GM12878 (cell line): ENCODE measurements around the gene ADARB1. TPM values are rescaled to one million over a fixed set of nuclear protein-coding genes. Genes with fewer than 3 reads are reported as not detected.

ENCODE experiments used
- ATAC-seq: fragments of 200-7000 bp; cut with Tn5 transposase; 3 replicates; pipeline ENCODE4 v1.9.1; 2020; ENCODE audit warnings: mild to moderate bottlenecking, moderate library complexity
- BruUV-seq: library from RNA; stranded (reverse); fragments of 400-500 nt; replicated peaks from 2 replicates; lab custom pipeline; 2021; lab: Mats Ljungman, UMichigan
- CTCF ChIA-PET: fragments of 300-600 bp; sonication (Branson Sonifier 250); formaldehyde crosslinking; extraction: SDS; loops from one replicate; lab custom pipeline; 2021; ENCODE audit warnings: inconsistent platforms; lab: Yijun Ruan, JAX
- POLR2A ChIA-PET: fragments of 350-600 bp; formaldehyde crosslinking; extraction: SDS; loops from one replicate; lab custom pipeline; 2021; ENCODE audit warnings: inconsistent platforms; lab: Charles Lee
- RAD21 ChIA-PET: fragments of 300-600 bp; sonication (Branson Sonifier 250); formaldehyde crosslinking; loops from one replicate; lab custom pipeline; 2023; ENCODE audit warnings: antibody characterized with exemption; ENCODE audit not compliant: unreplicated experiment; lab: Charles Lee
- SMC1A ChIA-PET: fragments of 300-600 bp; sonication (Branson Sonifier 250); formaldehyde crosslinking; loops from one replicate; lab custom pipeline; 2023; ENCODE audit not compliant: unreplicated experiment, uncharacterized antibody; lab: Charles Lee
- DNase-seq: peaks from one replicate; pipeline ENCODE4 v3.0.0-alpha.2; 2011; ENCODE audit warnings: low read depth, low spot score
- FAIRE-seq: peaks from 3 replicates; lab custom pipeline; 2011; peaks lifted over from hg19 to GRCh38; lab: Jason Lieb, UNC
- H2AFZ ChIP-seq: 2 replicates; pipeline ENCODE4 v1.6.0; 2011; ENCODE audit warnings: low read depth, low read length, control low read depth; ENCODE audit not compliant: control insufficient read depth
- H3K27ac ChIP-seq: 2 replicates; pipeline ENCODE4 v1.5.1; 2011; ENCODE audit warnings: control low read depth; ENCODE audit not compliant: control insufficient read depth, insufficient read depth
- H3K27me3 ChIP-seq, 2 experiments: replicated peaks in 1 of 2; 2 replicates each; pipeline versions ENCODE4 v1.6.0 to v1.6.1; 2011; ENCODE audit warnings: low read length in 1 of 2; ENCODE audit not compliant: control insufficient read depth in 2 of 2, insufficient read depth in 2 of 2
- H3K36me3 ChIP-seq, 2 experiments: 2 replicates each; pipeline ENCODE4 v1.5.1; 2011; ENCODE audit warnings: low read length in 1 of 2; ENCODE audit not compliant: control insufficient read depth in 2 of 2, insufficient read depth in 2 of 2
- H3K4me1 ChIP-seq: 2 replicates; pipeline ENCODE4 v1.6.1; 2011; ENCODE audit warnings: mild to moderate bottlenecking, low read length, moderate library complexity, mixed read lengths; ENCODE audit not compliant: control insufficient read depth, insufficient read depth
- H3K4me2 ChIP-seq: 2 replicates; pipeline ENCODE4 v1.6.0; 2011; ENCODE audit warnings: control low read depth; ENCODE audit not compliant: control insufficient read depth, insufficient read depth
- H3K4me3 ChIP-seq: fragments of 200-600 bp; sonication (generic); 2 replicates; pipeline ENCODE4 v1.5.1; 2016
- H3K79me2 ChIP-seq: 2 replicates; pipeline ENCODE4 v1.6.0; 2011; ENCODE audit warnings: low read length; ENCODE audit not compliant: control insufficient read depth, insufficient read depth
- H3K9ac ChIP-seq: 2 replicates; pipeline ENCODE4 v1.8.0; 2011; ENCODE audit warnings: low read length, control low read depth, mixed read lengths; ENCODE audit not compliant: control insufficient read depth, insufficient read depth
- H3K9me3 ChIP-seq: replicated peaks from 3 replicates; pipeline ENCODE4 v1.5.1; 2011; ENCODE audit warnings: mild to moderate bottlenecking, low read length; ENCODE audit not compliant: control insufficient read depth, insufficient read depth
- H4K20me1 ChIP-seq: 2 replicates; pipeline ENCODE4 v1.6.0; 2011; ENCODE audit not compliant: control insufficient read depth, insufficient read depth
- ASH2L ChIP-seq: fragments of 300-600, 200-600 bp; sonication (generic); IDR thresholded peaks from 2 replicates; pipeline ENCODE4 v1.6.1; 2017; ENCODE audit warnings: low read depth, mild to moderate bottlenecking, borderline replicate concordance
- JUND ChIP-seq: IDR thresholded peaks from 2 replicates; pipeline ENCODE4 v1.6.1; 2012; ENCODE audit warnings: low read depth, mild to moderate bottlenecking, low read length, improper control_type of control experiment, moderate library complexity
- LARP7 ChIP-seq: fragments of 450-650 bp; IDR thresholded peaks from 2 replicates; pipeline ENCODE4 v1.6.1; 2017; ENCODE audit warnings: mild to moderate bottlenecking
- SRF ChIP-seq, 2 experiments: IDR thresholded peaks; 2 replicates each; pipeline ENCODE4 v1.6.1; 2011; ENCODE audit warnings: low read depth in 2 of 2, low read length in 2 of 2, mild to moderate bottlenecking in 1 of 2, moderate library complexity in 1 of 2
- WGBS: methylation state at CpG from one replicate; pipeline ENCODE4 v1.1.6; 2016; ENCODE audit warnings: low lambda C conversion rate; ENCODE audit not compliant: insufficient replicate concordance, insufficient coverage; ENCODE audit errors: missing lambda C conversion rate; 5-methylcytosine and 5-hydroxymethylcytosine counted together
- in situ Hi-C: fragments of 300-500 bp; cut with MboI; formaldehyde crosslinking; loops from 9 replicates; pipeline ENCODE4 v1.14.3; 2018; ENCODE audit warnings: mixed read lengths
- intact Hi-C: fragments of 100-400 bp; cut with micrococcal nuclease; formaldehyde crosslinking; loops from one replicate; pipeline ENCODE4 v1.14.2; 2022; ENCODE audit not compliant: unreplicated experiment
- polyA plus RNA-seq, 11 experiments: library from polyadenylated mRNA; depleted of rRNA in 4 of 11; unstranded in 6 of 11; stranded (reverse) in 5 of 11; fragments of >200 nt; fragmentation: Nextera tagmentation in 4 of 11; fragmentation: Illumina TruSeq in 1 of 11; extraction: Ambion mirVana in 4 of 11; extraction: Trizol in 1 of 11; gene quantifications; 1 replicate in 1 of 11; 2 replicates in 10 of 11; pipeline versions ENCODE4 v1.2.1 to v1.2.3, GENCODE V29; 2011 to 2016; ENCODE audit warnings: inconsistent platforms in 2 of 11, missing spikeins in 2 of 11, low read depth in 1 of 11
- total RNA-seq, 4 experiments: library from RNA; depleted of rRNA in 3 of 4; stranded (reverse); fragments of >200 nt in 3 of 4; fragmentation: Illumina TruSeq in 1 of 4; extraction: Trizol in 1 of 4; gene quantifications; 2 replicates each; pipeline versions ENCODE4 v1.2.1 to v1.2.3, GENCODE V29; 2013 to 2021
- TF ChIP-seq, protein P1 (sequence below): fragments of 450-650 bp; IDR thresholded peaks from 2 replicates; pipeline ENCODE4 v1.6.1; 2017; ENCODE audit warnings: mild to moderate bottlenecking
- TF ChIP-seq, protein P2 (sequence below): fragments of 450-650 bp; IDR thresholded peaks from 2 replicates; pipeline ENCODE4 v1.6.1; 2017; ENCODE audit warnings: mild to moderate bottlenecking, low read depth, inconsistent platforms; ENCODE audit not compliant: poor library complexity, severe bottlenecking
- TF ChIP-seq, protein P3 (sequence below): fragments of 150-350 bp; IDR thresholded peaks from 2 replicates; pipeline ENCODE4 v1.6.1; 2016; ENCODE audit warnings: low read depth, low read length
- TF ChIP-seq, protein P4 (sequence below): IDR thresholded peaks from 2 replicates; pipeline ENCODE4 v1.6.1; 2011; ENCODE audit warnings: low read depth, low read length, improper control_type of control experiment, borderline replicate concordance
- TF ChIP-seq, protein P5 (sequence below): fragments of 450-650 bp; formaldehyde crosslinking; IDR thresholded peaks from 2 replicates; pipeline ENCODE4 v1.4.0; 2020; ENCODE audit warnings: mild to moderate bottlenecking, moderate library complexity

The ADARB1 gene
- total and polyA plus RNA-seq, 10 of the 15 experiments (the other 5 are each of a cell fraction or from before 2014, with no cell fraction given): 5.7 to 61.7 (median 25.3) TPM

DNA sequence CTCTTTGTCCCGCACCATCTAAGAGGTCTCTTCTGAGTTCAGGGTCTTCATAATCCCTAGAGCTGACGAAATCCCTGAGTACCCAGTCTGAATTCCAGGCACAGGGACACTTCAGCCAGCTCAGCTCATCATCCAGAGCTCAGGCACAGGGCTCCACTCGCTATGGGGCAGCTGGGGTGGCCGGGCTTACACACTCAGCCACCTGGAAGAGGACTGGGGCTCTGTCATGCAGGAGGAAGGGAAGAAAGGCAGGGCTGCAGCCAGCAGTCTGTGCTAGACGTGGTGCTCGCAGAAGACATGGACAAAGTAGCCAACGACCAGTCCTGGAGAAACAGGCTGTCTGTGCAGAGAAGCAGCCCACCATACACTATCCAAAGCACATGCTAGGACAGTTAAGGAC is 124.8 kb downstream of the ADARB1 start:
- no peak overlapping the region for H3K4me2 ChIP-seq
- ChIA-PET RAD21 (interaction anchor here (0.7 kb wide), 1 partner anchor 11 kb away, joined by 3 read pairs; no protein-coding TSS in a partner anchor), POLR2A (no interaction called here), SMC1A (no interaction called here), CTCF (interaction anchor here (1.0 kb wide), 1 partner anchor 61 kb away, joined by 4 read pairs; no protein-coding TSS in a partner anchor)
- FAIRE-seq (no peak), ATAC-seq (no peak), DNase-seq (no peak)
- no peak overlapping the region for H3K4me3 ChIP-seq
- no TSS peak for BruUV-seq
- intact Hi-C loops: no loop called here
- H3K79me2 ChIP-seq: no peaks in the 10 kb centered on the region
- 29% methylated on average over 7 of the region's 7 CpGs for WGBS
- H2AFZ ChIP-seq: no peak overlapping the region
- peaks cover 0 to 2% of the 10 kb centered on the region in 2 experiments; a peak in 2 of 4 replicates for H3K36me3 ChIP-seq
- TF ChIP-seq, protein P1, sequence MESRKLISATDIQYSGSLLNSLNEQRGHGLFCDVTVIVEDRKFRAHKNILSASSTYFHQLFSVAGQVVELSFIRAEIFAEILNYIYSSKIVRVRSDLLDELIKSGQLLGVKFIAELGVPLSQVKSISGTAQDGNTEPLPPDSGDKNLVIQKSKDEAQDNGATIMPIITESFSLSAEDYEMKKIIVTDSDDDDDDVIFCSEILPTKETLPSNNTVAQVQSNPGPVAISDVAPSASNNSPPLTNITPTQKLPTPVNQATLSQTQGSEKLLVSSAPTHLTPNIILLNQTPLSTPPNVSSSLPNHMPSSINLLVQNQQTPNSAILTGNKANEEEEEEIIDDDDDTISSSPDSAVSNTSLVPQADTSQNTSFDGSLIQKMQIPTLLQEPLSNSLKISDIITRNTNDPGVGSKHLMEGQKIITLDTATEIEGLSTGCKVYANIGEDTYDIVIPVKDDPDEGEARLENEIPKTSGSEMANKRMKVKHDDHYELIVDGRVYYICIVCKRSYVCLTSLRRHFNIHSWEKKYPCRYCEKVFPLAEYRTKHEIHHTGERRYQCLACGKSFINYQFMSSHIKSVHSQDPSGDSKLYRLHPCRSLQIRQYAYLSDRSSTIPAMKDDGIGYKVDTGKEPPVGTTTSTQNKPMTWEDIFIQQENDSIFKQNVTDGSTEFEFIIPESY: no peak
- TF ChIP-seq ASH2L (no peak), SRF (IDR thresholded peaks at IDR 0.05; ENCODE audit: low read depth in 2 of 2, low read length in 2 of 2) (no peak), JUND (no peak), LARP7 (no peak)
- TF ChIP-seq, protein P2, sequence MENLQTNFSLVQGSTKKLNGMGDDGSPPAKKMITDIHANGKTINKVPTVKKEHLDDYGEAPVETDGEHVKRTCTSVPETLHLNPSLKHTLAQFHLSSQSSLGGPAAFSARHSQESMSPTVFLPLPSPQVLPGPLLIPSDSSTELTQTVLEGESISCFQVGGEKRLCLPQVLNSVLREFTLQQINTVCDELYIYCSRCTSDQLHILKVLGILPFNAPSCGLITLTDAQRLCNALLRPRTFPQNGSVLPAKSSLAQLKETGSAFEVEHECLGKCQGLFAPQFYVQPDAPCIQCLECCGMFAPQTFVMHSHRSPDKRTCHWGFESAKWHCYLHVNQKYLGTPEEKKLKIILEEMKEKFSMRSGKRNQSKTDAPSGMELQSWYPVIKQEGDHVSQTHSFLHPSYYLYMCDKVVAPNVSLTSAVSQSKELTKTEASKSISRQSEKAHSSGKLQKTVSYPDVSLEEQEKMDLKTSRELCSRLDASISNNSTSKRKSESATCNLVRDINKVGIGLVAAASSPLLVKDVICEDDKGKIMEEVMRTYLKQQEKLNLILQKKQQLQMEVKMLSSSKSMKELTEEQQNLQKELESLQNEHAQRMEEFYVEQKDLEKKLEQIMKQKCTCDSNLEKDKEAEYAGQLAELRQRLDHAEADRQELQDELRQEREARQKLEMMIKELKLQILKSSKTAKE: no peak
- TF ChIP-seq, protein P3, sequence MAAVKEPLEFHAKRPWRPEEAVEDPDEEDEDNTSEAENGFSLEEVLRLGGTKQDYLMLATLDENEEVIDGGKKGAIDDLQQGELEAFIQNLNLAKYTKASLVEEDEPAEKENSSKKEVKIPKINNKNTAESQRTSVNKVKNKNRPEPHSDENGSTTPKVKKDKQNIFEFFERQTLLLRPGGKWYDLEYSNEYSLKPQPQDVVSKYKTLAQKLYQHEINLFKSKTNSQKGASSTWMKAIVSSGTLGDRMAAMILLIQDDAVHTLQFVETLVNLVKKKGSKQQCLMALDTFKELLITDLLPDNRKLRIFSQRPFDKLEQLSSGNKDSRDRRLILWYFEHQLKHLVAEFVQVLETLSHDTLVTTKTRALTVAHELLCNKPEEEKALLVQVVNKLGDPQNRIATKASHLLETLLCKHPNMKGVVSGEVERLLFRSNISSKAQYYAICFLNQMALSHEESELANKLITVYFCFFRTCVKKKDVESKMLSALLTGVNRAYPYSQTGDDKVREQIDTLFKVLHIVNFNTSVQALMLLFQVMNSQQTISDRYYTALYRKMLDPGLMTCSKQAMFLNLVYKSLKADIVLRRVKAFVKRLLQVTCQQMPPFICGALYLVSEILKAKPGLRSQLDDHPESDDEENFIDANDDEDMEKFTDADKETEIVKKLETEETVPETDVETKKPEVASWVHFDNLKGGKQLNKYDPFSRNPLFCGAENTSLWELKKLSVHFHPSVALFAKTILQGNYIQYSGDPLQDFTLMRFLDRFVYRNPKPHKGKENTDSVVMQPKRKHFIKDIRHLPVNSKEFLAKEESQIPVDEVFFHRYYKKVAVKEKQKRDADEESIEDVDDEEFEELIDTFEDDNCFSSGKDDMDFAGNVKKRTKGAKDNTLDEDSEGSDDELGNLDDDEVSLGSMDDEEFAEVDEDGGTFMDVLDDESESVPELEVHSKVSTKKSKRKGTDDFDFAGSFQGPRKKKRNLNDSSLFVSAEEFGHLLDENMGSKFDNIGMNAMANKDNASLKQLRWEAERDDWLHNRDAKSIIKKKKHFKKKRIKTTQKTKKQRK: no peak
- TF ChIP-seq, protein P4, sequence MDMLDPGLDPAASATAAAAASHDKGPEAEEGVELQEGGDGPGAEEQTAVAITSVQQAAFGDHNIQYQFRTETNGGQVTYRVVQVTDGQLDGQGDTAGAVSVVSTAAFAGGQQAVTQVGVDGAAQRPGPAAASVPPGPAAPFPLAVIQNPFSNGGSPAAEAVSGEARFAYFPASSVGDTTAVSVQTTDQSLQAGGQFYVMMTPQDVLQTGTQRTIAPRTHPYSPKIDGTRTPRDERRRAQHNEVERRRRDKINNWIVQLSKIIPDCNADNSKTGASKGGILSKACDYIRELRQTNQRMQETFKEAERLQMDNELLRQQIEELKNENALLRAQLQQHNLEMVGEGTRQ: no peak
- TF ChIP-seq, protein P5, sequence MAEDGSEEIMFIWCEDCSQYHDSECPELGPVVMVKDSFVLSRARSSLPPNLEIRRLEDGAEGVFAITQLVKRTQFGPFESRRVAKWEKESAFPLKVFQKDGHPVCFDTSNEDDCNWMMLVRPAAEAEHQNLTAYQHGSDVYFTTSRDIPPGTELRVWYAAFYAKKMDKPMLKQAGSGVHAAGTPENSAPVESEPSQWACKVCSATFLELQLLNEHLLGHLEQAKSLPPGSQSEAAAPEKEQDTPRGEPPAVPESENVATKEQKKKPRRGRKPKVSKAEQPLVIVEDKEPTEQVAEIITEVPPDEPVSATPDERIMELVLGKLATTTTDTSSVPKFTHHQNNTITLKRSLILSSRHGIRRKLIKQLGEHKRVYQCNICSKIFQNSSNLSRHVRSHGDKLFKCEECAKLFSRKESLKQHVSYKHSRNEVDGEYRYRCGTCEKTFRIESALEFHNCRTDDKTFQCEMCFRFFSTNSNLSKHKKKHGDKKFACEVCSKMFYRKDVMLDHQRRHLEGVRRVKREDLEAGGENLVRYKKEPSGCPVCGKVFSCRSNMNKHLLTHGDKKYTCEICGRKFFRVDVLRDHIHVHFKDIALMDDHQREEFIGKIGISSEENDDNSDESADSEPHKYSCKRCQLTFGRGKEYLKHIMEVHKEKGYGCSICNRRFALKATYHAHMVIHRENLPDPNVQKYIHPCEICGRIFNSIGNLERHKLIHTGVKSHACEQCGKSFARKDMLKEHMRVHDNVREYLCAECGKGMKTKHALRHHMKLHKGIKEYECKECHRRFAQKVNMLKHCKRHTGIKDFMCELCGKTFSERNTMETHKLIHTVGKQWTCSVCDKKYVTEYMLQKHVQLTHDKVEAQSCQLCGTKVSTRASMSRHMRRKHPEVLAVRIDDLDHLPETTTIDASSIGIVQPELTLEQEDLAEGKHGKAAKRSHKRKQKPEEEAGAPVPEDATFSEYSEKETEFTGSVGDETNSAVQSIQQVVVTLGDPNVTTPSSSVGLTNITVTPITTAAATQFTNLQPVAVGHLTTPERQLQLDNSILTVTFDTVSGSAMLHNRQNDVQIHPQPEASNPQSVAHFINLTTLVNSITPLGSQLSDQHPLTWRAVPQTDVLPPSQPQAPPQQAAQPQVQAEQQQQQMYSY: no peak
- H4K20me1 ChIP-seq: no peaks in the 10 kb centered on the region
- H3K4me1 ChIP-seq: peaks cover 1% of the 10 kb centered on the region; the same call in 1 of the 2 replicates
- H3K27me3 ChIP-seq: peaks cover 0 to 4% of the 10 kb centered on the region in 2 experiments; a peak in 1 of 4 replicates
- in situ Hi-C loops: no loop called here
- no peak overlapping the region for H3K27ac ChIP-seq
- no peaks in the 10 kb centered on the region for H3K9me3 ChIP-seq
- no peak overlapping the region for H3K9ac ChIP-seq
